ENCODE data around the gene BICRAL.
A peak's percentile ranks its signal among the peaks of the same experiment; 100 is the strongest.
"Not testable (repeated sequence)": the region's sequence is repeated elsewhere in the genome, so short reads cannot be mapped to it uniquely, and the experiment has no call there.

The BICRAL gene

DNA sequence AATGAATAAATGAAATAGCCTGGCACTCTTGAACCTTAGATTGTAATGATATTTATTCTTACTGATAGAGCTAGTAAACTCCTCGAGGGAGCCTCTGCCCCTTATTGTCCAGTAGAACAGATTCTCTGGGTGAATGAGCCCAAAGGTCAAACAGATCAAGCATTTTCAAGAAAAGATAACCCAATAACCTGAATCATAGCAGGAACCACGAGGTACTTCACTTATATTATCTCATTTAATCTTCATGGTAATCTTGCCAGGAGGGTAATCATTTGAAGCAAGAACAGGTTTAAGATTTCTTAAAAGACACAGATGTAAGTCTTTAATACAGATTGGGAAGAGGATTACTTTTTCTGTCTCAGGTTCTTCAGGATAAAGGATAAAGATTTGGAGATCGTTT is 18.9 kb upstream of the BICRAL start:
- DNase-seq, result no peak

DNA sequence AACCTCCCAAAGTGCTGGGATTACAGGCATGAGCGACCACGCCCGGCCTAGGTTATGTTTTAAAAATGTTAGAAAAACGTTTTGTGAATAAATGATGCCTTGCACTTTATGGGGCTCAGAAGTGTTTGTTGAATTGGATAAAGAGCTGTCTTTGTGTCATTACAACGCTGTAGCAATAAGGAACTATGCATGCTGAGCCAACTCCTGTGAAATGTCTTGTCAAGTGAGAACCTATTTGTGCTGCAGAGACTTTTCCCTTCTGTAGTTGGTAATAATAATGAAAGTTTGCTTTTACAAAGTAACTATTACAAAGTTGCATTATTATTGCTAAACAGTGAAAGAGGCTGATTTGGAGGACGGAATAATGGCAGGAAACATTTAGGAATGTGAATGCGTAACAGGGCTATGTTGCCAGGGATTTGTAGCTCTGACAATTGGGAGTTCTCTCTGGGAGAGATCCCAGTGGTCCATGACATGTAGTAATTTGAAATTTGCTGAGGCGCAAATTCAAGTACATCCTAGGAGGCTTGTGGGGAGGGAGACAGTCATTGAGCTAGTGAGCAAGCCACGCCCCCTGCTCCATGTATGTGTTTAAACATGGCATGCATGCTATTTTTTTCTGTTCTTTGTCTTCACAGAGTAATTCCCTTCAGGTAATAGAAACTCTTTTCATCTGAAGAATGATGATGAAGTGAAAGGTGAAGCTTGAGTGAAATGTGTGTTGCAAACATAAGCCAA is 16.8 kb upstream of the BICRAL start:
- DNase-seq, result no peak

DNA sequence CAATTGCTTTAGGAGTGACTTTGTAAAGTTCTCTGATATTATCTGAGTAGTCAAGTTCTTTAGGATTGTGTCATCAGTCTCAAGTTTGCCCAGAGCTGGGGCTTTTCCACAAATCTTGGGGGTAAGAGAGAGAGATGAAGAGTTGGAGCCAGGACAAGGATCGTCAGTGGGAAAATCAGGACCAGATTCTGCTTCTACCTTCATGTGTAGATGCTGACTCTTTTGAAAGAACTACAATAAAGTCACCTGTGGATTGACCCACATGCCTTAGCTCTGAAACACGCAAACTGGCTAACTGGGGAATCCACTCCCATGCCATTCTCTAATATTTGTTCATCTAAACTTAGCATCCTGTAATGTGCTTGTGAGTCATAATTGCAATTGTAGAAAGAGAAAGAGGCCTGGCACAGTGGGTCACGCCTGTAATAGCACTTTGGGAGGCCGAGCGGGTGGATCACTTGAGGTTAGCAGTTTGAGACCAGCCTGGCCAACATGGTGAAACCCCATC is 15.6 kb upstream of the BICRAL start:
- DNase-seq, result no peak

DNA sequence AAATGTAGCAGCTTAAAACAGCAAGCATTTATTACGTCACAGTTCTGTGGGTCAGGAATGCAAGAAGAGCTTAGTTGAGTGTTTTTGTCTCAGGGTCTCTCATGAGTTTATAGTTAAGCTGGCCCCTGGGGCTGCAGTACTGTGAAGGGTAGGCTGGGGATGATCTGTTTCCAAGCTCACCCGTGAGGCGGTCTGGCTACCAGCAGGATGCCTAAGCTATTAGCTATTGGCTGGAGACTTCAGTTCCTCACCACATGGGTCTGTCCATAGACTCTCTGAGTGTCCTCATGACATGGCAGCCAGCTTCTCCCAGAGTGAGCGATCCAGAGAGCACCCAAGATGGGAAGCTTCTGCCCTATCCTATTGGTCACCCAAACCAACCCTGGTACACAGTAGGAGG is 12.8 kb upstream of the BICRAL start:
- no peak for DNase-seq

DNA sequence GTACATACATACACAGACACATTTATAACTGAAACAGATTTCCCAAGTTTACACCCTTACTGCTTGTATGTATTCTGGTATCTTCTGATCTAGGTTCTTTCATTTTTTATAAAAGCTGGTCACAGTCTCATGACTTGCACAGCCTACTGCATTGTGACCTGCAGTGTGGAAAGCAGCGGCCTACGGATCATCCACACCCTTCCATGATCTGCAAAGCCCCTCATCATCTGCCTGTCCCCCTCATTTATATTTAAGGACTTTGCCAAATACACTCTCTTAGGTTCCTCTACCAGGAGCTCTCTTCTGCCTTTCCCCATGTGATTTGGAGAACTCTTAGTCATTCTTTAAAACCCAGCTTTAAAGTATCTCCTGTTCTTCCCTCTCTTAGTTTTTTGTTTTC is 12.0 kb upstream of the BICRAL start:
- DNase-seq, result no peak

DNA sequence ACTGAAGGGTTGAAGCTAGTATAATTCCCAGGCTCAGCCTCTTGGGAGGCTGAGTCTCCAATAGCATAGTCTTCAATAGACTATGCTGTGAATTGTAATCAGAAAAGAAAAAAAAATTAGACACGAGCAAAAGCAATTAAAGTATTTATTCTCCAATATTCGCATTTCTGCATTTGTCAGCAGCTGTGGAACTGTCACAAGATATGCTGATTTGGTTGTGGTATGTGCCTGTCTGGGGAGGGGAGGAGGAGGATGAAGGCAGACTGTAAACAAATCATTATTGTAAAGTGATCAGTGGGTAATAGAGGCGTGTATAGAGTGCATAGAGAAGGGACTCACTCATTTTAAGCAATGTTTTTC is 10.1 kb upstream of the BICRAL start:
- no peak for DNase-seq

DNA sequence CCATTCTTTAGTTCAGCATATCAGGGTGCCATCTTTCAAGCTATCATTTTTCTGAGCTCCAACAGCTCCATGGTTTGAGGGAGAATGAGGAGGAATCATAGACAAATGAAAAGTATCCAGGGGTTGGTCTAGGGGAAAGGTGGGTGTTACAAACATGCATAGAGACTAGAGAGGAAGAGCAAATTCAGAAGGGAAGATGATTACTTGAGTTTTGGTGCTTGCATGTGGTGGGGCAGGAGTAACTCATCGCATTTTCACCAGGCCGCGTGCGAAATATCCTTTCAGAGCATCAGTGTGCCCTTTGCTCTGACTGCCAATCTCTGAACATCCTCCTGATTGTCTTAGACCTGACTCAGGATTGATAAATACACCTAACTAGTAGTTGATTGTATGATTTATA is 7.7 kb upstream of the BICRAL start:
- DNase-seq, result no peak

DNA sequence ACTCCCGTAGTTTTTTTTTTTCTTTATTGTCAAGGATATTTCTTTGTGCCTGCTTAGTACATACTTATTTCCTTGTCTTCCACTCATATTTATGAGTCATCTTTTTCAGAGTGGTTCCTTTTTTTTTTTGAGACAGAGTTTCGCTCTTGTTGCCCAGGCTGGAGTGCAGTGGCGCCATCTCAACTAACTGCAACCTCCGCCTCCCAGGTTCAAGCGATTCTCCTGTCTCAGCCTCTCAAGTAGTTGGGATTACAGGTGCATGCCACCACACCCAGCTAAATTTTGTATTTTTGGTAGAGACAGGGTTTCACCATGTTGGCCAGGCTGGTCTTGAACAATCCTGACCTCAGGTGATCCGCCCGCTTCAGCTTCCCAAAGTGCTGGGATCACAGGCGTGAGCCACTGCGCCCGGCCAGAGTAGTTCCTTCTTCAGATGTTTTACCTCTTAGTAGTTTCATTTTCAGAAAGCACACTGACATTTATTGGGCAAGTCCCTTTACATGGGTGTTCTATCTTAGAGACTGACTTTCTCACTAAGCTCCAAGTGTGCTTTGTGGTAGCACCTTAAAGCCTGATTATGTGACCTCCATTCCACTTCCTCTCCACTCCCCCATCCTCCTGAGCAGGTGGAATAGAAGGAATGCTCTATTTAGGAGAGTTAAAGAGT is 6.9 kb upstream of the BICRAL start:
- not testable (repeated sequence) for DNase-seq

DNA sequence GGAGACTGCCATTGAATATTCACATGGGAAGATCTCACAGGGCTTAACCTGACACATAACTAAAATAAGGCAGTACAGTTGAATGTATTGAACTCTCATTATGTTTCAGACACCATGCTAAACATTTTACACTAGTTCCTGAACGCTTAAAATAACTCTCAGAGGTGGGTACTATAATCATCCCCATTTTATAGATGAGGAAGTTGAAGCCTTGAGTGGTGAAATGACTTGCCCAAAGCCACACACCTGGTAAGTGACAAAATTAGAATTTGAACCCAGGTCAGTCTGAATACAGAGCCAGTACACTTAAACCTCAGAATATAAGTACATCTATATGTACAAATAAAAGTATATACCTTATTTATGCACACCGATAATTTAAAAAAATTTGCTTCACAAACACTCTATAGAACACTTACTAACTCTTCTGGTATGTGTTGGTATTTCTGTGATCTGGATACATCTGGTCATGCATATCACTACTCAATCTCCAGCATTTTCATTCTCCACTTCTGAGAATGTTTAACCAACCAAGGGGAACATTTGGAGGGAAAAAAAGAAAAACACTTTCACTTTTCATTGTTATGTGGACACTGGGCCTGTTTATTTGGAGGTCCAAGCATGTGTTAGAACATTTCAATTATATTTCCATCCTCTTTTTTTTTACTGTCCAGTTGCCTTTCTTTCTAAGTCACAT is 4.6 kb upstream of the BICRAL start:
- DNase-seq, result no peak

DNA sequence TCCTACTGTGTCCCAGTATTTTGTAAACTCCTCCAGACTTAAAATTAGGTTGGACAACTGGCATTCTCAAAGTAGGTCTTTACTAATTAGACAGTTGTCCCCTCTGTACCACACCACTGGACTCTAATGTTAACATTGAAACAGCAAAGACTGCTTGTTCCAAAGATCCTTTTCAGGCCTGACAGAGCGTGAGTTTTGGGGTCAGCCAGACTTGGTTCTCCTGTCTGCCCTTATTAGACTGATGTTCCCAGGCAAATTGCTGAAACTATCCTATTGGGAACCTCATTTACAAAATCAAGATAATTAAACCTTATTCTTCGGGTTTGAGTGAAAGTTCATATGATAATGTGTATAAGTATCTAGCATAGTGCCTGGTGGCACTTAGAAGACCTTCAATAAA is 3.7 kb upstream of the BICRAL start:
- no peak for DNase-seq

DNA sequence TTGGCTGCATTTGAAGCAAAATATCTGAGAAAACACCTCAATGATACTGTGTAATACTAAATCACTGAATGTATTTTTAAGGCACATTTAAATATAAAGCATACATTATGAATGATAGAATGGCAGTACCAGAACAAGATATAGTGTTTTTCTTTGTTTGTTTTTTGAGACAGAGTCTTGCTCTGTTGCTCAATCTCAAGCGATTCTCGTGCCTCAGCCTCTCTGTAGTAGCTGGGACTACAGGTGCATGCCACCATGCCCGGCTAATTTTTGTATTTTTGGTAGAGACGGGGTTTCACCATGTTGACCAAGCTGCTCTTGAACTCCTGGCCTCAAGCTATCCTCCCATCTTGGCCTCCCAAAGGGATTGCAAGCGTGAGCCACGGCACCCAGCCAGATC is 2.3 kb upstream of the BICRAL start:
- no peak for DNase-seq

DNA sequence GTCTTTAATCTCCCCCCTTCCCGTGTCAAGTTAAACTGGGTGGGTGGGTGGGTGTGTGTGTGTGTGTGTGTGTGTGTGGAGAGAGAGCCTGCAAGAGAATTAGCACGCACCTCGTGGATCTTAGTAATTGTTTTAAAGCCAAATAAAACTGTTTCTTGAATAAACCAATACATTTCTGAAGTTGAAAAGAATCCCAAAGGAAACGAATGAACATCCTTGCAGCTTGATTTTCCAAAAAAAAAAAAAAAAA is 381 bp upstream of the BICRAL start:
- DNase-seq, result no peak

DNA sequence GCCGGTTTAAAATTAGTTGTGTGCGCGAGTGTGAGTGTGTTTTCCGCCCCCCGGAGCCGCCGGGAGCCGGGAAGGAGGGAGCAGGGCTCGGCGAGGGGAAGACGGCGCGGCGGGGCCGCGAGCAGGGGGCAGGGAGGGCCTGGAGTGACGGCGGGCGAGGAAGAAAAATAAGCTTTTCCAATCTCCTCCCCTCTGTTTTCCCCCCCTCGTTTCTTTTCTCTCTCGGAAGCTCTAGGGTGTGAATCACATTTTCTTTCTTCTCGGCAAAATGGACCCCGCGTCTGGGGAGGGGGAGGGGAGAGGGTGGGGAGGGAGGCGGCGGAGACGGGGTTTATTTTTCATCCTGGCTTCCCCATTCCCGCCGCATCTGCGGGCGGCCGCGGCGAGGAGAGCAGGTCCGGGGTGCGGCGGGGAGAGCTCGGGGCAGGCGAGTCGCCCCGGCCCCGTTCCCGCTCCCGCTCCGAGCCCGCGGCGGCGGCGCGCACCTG is 881 bp downstream of the BICRAL start:
- DNase-seq, result peak; percentile 83

DNA sequence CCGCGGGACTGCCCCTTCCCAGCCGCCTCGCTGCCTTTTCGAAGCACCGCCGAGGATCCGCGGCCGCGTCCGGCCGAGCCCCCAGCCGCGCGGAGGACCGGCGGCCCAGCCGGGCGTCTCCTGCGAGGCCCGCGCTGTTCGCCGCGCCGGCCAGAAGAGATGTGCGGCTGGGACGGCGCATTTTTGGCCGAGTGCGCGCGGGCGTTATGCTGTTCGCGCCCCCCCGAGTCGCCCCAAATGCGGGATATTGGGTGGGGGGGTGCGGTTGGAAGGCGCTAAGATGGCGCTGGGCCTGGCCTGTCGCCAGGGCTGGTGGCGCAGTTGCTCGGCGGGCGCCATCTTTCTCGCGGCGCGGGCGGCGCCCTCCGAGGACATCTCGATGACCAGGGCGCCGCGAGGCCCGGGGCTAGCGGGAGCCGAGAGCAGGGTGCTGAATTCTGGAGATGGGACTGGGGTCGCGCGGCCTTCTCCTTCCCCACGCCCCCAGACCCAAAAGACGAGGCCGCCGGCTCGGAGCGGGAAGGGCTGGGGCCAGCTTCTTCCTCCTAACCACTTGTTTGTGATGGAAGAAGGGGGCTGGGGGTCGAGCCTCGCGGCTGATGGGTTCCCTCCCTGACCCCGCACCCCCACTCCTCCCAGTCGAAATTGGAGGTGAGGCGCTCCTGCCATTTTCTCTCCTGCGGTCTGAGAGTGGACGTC is 1.5 kb downstream of the BICRAL start:
- DNase-seq, result peak; percentile 74

DNA sequence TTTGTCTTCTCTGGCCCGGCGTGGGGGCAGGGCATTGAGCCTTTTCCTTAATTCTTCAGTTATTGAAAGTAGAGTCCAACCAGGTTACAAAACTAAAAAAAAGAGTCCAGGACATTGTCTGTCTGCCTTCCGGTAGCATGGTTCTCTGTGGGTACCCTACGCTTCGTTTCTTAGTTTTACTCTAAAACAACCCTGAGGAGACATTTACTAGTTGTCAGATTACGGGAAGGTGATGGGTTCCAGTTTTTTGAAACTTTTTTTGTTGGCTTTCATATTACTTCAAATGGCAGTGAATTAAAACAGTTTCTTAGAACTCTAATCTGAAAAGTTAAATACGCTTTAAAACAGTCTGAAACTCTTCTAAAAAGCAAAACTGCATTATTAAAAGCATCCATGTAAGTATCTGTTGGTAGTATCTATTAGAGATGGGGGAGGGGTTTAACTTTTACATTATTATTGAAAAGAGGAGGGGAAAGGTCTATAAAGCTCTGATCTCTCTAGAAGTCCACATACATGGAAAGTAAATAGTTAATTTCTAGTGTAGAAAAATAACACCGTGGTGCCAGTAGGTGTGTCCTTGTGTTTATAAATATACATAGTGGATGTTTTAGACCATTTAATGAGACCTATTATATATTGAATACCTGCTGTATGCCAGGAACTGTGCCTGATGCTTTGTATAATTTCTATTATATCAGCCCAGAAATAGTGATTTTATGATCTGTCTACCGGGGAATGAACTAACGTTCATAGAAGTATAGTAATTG is 2.2 kb downstream of the BICRAL start:
- DNase-seq, result peak; percentile 53

DNA sequence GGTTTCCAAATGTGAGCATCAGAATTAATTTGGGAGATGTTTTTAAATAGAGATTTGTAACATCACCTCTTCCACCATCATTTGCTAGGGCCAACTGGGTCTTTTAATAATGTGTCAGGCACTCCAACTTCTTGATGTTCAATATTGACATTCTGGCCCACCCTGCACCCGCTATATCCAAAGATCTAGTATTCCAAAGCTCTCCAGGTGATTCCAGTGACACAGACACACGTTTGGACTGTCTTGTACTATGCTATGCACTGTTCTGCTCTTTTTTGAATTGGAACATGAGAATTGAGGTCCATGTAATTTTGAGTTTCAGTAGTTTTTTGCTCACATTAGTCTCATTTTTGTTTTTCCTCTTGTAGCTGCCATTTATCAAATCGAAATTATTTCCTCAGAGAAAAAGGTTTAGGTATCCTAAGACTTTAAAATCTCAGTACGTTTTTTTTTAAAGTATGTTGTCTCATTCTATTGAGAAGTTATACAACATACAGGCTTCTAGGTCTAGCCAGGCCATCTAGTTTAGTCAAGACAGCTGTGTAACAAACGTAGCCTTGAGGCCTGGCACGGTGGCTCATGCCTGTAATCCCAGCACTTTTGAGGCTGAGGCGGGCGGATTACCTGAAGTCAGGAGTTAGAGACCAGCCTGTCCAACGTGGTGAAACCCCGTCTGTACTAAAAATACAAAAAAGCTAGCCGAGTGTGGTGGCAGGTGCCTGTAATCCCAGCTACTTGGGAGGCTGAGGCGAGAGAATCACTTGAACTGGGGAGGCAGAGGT is 3.1 kb downstream of the BICRAL start:
- no peak for DNase-seq

DNA sequence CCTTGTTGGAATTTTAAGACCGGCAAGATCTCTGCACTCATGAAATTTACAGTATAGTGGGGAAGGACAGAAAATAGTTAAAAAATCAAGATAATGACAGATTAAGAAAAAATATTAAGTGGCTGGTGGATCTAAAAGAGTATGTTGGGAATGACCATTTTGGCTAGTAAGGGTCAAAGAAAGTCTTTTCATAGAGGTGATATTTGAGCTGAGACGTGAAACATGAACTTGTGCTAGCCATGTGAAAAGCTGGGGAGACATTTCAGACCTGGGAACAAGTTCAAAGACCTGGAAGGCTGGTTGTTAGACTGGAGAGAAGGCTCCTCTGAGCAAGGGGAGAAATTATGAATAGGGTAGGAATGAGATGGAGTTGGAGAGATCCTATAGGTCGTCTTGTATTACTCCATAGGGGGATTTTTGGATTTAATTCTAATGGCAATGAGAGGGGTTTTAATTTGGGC is 4.7 kb downstream of the BICRAL start:
- DNase-seq, result no peak

DNA sequence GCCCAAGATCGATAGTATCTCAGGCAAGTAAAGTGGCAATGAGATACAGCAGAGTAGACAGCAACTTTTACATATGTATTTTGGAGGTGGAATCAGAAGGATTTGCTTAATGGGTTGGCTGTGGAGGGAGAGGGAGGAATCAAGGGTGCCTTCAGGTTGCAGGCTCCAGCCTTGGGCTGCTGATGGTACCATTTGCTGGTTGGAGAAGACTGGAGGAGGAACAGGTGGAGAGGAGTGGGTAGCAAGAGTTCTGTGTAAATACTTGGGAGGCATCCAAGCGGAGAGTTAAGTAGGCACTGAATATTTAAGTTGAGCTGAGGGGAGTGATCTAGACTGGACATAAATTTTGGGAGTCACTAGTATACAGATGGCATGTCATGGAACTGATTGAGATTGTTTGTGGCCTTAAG is 5.2 kb downstream of the BICRAL start:
- no peak for DNase-seq

DNA sequence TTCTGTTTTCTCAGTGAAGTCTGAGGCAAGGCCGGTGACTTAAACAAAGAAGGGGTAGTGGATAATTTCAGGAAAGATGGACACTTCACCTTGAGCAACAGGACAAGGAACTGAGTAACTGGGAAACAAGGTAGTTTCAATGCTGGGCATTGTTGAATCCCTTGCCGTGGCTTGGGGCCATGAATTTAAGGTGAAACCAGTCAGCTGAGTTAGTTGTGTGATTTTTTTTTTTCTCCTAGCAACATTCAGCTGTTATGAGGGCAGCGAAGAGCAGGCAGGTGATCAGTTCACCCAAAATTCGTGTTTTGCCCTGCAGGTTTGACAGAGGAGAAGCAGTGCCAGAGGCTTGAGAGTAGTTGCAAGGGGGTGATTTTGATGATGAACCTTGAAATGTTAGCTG is 6.8 kb downstream of the BICRAL start:
- no peak for DNase-seq

DNA sequence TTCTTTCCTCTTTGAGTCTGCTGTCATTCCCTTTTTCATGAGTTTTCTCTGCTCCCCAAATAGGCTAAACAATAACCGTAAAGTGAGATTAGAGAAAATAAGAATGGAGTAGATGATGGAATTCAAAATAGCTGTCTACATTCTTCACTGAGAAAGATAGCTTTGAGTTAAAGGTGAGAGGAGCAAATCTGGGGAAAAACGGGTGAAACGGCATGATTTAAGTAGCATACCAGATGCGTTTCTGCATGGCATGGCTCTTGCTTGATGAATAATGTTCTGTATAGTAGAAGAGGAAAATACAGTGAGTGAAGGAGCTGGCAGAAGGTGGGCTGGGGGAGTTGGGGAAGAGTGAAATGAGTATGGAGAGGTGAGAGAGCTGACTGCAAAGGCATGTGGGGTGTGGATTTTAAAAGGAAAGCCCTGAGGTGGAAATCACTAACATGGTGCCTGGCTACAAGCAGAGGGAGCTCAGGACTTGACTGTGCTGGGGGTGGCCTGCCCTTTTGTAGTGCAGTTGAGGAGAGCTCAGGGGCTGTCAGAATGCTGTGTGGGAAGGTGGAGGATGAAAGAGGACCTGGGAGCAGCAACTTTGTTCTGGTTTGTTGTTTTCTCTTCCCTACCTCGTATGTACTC is 8.8 kb downstream of the BICRAL start:
- no peak for DNase-seq

DNA sequence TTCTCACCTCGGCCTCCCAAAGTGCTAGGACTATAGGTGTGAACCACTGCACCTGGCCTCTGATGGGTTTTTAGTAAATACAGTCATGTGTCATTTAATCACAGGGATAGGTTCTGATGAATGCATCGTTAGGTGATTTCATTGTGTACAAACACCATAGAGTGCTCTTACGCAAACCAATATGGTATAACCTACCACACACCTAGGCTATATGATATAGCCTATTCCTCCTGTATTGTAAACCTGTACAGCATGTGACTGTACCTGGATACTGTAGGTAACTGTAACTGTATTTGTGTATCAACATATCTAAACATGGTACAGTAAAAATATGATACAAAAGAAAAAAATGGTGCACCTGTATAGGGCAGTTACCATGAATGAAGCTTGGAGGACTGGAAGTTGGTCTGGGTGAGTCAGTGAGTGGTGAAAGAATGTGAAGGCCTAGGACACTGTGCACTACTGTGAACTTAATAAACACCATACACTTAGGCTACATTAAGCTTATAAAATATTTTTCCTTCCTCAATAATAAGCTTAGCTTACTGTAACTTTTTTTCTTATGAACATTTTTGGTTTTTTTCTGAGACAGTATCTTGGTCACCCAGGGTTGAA is 10.0 kb downstream of the BICRAL start:
- DNase-seq, result no peak
